Pancreas (tissue), 10 donors: ENCODE measurements around the gene SULT1A2. TPM values are rescaled to one million over a fixed set of nuclear protein-coding genes. Genes with fewer than 3 reads are reported as not detected.
A peak's percentile ranks its signal among the peaks of the same experiment; 100 is the strongest.
"Not testable (repeated sequence)": the region's sequence is repeated elsewhere in the genome, so short reads cannot be mapped to it uniquely, and the experiment has no call there.

Experiments used
- ATAC-seq, 4 donors: fragments of 200-7000 bp; cut with Tn5 transposase; one replicate each; pipeline versions ENCODE4 v1.8.0 to v1.9.1; 2020; ENCODE audit warnings: mild to moderate bottlenecking in 4 of 4, moderate library complexity in 4 of 4
- DNase-seq, 6 donors: peaks; one replicate each; pipeline ENCODE4 v3.0.0-alpha.2; 2020
- FAIRE-seq: peaks from 2 replicates; lab custom pipeline; 2012; peaks lifted over from hg19 to GRCh38; lab: Jason Lieb, UNC
- H3K27ac ChIP-seq, 4 donors: fragments of 200-600 bp; sonication (generic); 1 replicate in 3 of 4; 2 replicates in 1 of 4; pipeline versions ENCODE4 v1.5.0 to v1.8.0; 2020
- H3K27me3 ChIP-seq, 4 donors: fragments of 200-600 bp; one replicate each; pipeline ENCODE4 v1.8.0; 2021
- H3K36me3 ChIP-seq, 3 donors: fragments of 200-600 bp; sonication (generic) in 1 of 3; one replicate each; pipeline versions ENCODE4 v1.5.0 to v1.8.0; 2020 to 2021
- H3K4me1 ChIP-seq, 3 donors: fragments of 200-600 bp; one replicate each; pipeline ENCODE4 v1.8.0; 2021
- H3K4me3 ChIP-seq, 4 donors: fragments of 200-600 bp; sonication (generic) in 2 of 4; one replicate each; pipeline versions ENCODE4 v1.5.0 to v1.8.0; 2020 to 2021
- H3K9me3 ChIP-seq, 4 donors: fragments of 200-600 bp; one replicate each; pipeline ENCODE4 v1.8.0; 2021
- WGBS, 2 donors: extraction: QIAGEN DNeasy Blood & Tissue Kit; methylation state at CpG; one replicate each; pipeline ENCODE4 v1.1.7; 2013; 5-methylcytosine and 5-hydroxymethylcytosine counted together
- intact Hi-C, 3 donors: fragments of 100-400 bp; cut with DNase I; formaldehyde crosslinking; loops; one replicate each; pipeline versions ENCODE4 v1.11.1 to v1.14.2; 2022
- polyA plus RNA-seq, 2 donors: library from polyadenylated mRNA; stranded (reverse); fragments of 200-250 nt; gene quantifications; one replicate each; pipeline ENCODE4 v1.2.3, GENCODE V29; 2013
- total RNA-seq, 6 donors: library from RNA; stranded (reverse); fragmentation: NEBNext Ultra II Directional in 4 of 6; extraction: Animal tissue kit (Norgen Biotek cat#: 25700) in 4 of 6; gene quantifications; one replicate each; pipeline versions ENCODE4 v1.2.1 to v1.2.4, GENCODE V29; 2021 to 2023
- TF ChIP-seq, protein P1 (sequence below), 4 donors: fragments of 200-600 bp; sonication (generic) in 3 of 4; IDR thresholded peaks; one replicate each; pipeline versions ENCODE4 v1.5.0 to v1.8.0; 2021; ENCODE audit warnings: antibody characterized with exemption in 4 of 4
- donor health status: healthy with polysubstance abuse.
- donor health status: DM: no; HTN: no; CAD: no; lungs with moderate emphysema.
- donor health status: DM: no; HTN: no; CAD: no.
- donor health status: control.
- donor health status: control.
- donor health status: Bipolar disorder and iron deficiency.
- donor health status: DM: yes; HTN: yes; CAD: no.
- donor health status: DM: no; HTN: no; CAD: no.
- donor health status: DM: no; HTN: no; CAD: no.
- donor health status: DM: yes; HTN: yes; CAD: no.

SULT1A2 gene
- total and polyA plus RNA-seq, 8 donors, result 0.41 to 6.0 (median 1.4) TPM

- FAIRE-seq (no peak), DNase-seq (peak; percentile 89 to 96 (median 94)), ATAC-seq (peak; percentile 94 to 97 (median 94))
- TF ChIP-seq, protein P1, sequence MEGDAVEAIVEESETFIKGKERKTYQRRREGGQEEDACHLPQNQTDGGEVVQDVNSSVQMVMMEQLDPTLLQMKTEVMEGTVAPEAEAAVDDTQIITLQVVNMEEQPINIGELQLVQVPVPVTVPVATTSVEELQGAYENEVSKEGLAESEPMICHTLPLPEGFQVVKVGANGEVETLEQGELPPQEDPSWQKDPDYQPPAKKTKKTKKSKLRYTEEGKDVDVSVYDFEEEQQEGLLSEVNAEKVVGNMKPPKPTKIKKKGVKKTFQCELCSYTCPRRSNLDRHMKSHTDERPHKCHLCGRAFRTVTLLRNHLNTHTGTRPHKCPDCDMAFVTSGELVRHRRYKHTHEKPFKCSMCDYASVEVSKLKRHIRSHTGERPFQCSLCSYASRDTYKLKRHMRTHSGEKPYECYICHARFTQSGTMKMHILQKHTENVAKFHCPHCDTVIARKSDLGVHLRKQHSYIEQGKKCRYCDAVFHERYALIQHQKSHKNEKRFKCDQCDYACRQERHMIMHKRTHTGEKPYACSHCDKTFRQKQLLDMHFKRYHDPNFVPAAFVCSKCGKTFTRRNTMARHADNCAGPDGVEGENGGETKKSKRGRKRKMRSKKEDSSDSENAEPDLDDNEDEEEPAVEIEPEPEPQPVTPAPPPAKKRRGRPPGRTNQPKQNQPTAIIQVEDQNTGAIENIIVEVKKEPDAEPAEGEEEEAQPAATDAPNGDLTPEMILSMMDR (IDR thresholded peaks at IDR 0.05), result peak in 1 of 4 donors; percentile 11
- intact Hi-C loops, result no loop called here
- Histone ChIP-seq H3K4me1 (peaks cover 0 to 5% (median 3%) of the 10 kb centered on the region in 3 donors), H3K36me3 (no peaks in the 10 kb centered on the region), H3K4me3 (peak within 1 kb of the TSS; percentile 20 to 73 (median 50)), H3K27me3 (no peaks in the 10 kb centered on the region), H3K27ac (peak within 1 kb of the TSS; percentile 81 to 99 (median 96)), H3K9me3 (no peaks in the 10 kb centered on the region)
- WGBS, 2 donors, result 1 to 2% methylated on average over 76 to 84 of the region's 88 CpGs
Observed at GRCh38 chr16:28553776-28554633, 42.8 kb downstream of the SULT1A2 start, which contains the start of gene SGF29. TSS of gene SGF29 (plus strand) at chr16:28553920. CDS start at chr16:28581070, 27,150 bp downstream.

GRCh38 chr16:28549301-28549899 lies 47.5 kb downstream of the SULT1A2 start:
- Histone ChIP-seq H3K9me3 (no peaks in the 10 kb centered on the region), H3K27ac (no peak overlapping the region), H3K36me3 (no peaks in the 10 kb centered on the region), H3K4me1 (no peaks in the 10 kb centered on the region), H3K27me3 (no peaks in the 10 kb centered on the region), H3K4me3 (no peak overlapping the region)
- TF ChIP-seq, protein P1 (IDR thresholded peaks at IDR 0.05), result peak in 3 of 4 donors; percentile 4 to 28 (median 27)
- no peak for FAIRE-seq
- ATAC-seq, result peak in 3 of 4 donors; percentile 28 to 36 (median 32)
- intact Hi-C loops, result no loop called here
- WGBS, 2 donors, result 22 to 30% methylated on average over 11 of the region's 11 CpGs
- no peak for DNase-seq

DNA sequence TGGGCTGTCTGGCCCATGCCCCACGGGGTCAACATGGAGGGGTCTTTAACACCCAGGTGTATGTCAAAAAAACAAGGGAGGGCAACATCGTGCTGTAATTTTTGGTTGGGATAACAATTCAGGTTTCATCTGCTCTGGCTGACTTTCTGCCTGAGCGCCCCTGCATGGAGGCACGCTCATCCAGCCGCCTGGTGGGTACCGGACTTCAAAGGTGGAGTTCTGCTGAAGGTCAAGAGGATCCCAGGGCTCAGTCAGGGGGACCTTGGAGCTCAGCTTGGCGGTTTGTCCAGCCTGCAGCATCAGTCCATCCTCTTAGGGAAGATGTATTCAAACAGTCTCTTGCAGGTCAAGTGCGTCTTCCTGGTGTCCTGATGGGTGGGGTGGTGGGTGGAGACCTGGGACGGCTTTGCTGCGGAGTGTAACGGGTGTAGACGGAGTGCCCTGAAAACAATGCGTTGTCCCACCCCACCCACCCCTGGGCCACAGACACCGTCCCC lies 48.5 kb downstream of the SULT1A2 start:
- DNase-seq (peak in 1 of 6 donors; percentile 29), FAIRE-seq (no peak), ATAC-seq (no peak)
- H3K9me3 ChIP-seq, result no peaks in the 10 kb centered on the region
- TF ChIP-seq, protein P1 (IDR thresholded peaks at IDR 0.05), result no peak
- peaks cover 0 to under 1% (median 0%) of the 10 kb centered on the region in 3 donors for H3K4me1 ChIP-seq
- no peak overlapping the region for H3K4me3 ChIP-seq
- H3K27ac ChIP-seq, result no peak overlapping the region
- no peaks in the 10 kb centered on the region for H3K27me3 ChIP-seq
- 72 to 82% methylated on average over 14 of the region's 14 CpGs for WGBS, 2 donors
- intact Hi-C loops, result no loop called here
- H3K36me3 ChIP-seq, result no peaks in the 10 kb centered on the region

DNA sequence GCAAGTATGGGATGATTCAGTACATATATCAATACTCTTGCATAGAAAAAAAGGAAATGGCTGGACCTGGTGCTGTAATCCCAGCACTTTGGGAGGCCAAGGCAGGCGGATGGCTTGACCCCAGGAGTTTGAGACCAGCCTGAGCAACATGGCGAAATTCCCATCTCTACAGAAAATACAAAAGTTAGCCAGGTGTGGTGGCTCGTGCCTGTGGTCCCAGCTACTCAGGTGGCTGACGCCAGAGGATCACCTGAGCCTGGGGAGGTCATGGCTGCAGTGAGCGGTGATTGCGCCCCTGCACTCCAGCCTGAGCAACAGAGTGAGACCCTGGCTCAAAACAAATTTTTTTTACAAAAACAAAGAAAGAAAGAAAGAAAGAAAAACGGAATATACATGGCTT lies 50.2 kb downstream of the SULT1A2 start:
- ATAC-seq (no peak), FAIRE-seq (no peak), DNase-seq (no peak)
- intact Hi-C loops, result no loop called here
- Histone ChIP-seq H3K9me3 (no peaks in the 10 kb centered on the region), H3K27ac (no peak overlapping the region), H3K36me3 (no peaks in the 10 kb centered on the region), H3K27me3 (no peaks in the 10 kb centered on the region), H3K4me1 (peaks cover 0 to 2% (median 0%) of the 10 kb centered on the region in 3 donors), H3K4me3 (no peak overlapping the region)
- 73 to 79% methylated on average over 7 of the region's 7 CpGs for WGBS, 2 donors
- TF ChIP-seq, protein P1 (IDR thresholded peaks at IDR 0.05), result no peak

GRCh38 chr16:28545964-28546363 lies 50.9 kb downstream of the SULT1A2 start:
- H3K4me1 ChIP-seq, FAIRE-seq, H3K27me3 ChIP-seq, intact Hi-C loops, DNase-seq, ATAC-seq, H3K9me3 ChIP-seq, H3K36me3 ChIP-seq, H3K4me3 ChIP-seq, H3K27ac ChIP-seq: not testable (repeated sequence)
- WGBS, 2 donors, result 87 to 94% methylated on average over 7 of the region's 7 CpGs
